NCI-H2227 treated with DMSO at 0.1 percent for 48 hours (cell line): ENCODE results near the gene SLPI.

ENCODE experiments used
- DNase-seq: peaks from one replicate; lab custom pipeline; 2025; lab: John Stamatoyannopoulos, UW

Gene SLPI

GRCh38 chr20:45212836-45213235, 41.5 kb downstream of the SLPI start:
- no peak for DNase-seq

GRCh38 chr20:45211569-45212474, 42.5 kb downstream of the SLPI start:
- DNase-seq: no peak

GRCh38 chr20:45209924-45210323, 44.4 kb downstream of the SLPI start:
- DNase-seq: no peak

- DNase-seq: no peak
These were observed 47.6 kb downstream of the SLPI start, which contains the start of gene SEMG1 for GRCh38 chr20:45206725-45207124. SEMG1 (plus strand) TSS chr20:45207033; CDS start chr20:45207054, 21 bp downstream.
